HG03354 (cell line): ENCODE results near the gene S100PBP.

Source experiments
- ATAC-seq: cut with Tn5 transposase; IDR thresholded peaks from one replicate; pipeline ENCODE4 v1.9.1; 2021; ENCODE audit warnings: mild to moderate bottlenecking; ENCODE audit not compliant: unreplicated experiment, poor library complexity, severe bottlenecking

Gene S100PBP

GRCh38 chr1:32817815-32818786 is 648 bp downstream of the S100PBP start:
- peak; percentile 15 for ATAC-seq

DNA sequence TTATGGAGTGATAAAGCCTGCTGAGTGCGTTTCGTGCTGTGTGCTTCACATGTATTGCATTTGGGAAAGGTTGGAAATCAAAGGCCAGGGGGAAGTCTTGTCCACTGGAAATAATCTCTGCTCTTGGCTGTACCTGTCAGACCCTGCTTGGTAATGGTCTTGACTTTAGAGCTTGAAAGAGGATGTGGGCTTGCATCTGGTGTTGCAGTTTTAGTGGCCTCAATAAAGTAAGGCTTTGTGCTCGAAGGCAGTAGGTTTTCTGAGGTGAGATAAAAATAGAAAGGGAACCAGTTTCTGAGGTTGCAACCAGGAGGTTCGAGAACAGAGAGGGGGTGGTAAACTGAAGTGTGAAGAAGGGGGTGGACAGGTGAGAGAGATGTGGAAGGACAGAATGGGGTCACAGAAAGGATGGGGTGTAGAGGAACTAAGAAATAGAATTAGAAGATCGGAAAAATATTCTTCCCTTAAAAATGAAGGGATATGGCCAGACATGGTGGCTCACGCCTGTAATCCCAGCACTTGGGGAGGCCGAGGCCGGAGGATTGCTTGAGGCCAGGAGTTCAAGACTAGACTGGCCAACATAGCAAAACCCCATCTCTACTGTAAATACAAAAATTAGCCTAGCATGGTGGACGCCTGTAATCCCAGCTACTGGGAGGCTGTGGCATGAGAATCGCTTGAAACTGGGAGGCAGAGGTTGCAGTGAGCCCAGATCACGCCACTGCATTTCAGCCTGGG is 1.5 kb downstream of the S100PBP start:
- peak; percentile 35 for ATAC-seq

GRCh38 chr1:32825181-32825580 is 7.7 kb downstream of the S100PBP start:
- no peak for ATAC-seq

- ATAC-seq: no peak
Measured at GRCh38 chr1:32828341-32828740, 10.9 kb downstream of the S100PBP start.

DNA sequence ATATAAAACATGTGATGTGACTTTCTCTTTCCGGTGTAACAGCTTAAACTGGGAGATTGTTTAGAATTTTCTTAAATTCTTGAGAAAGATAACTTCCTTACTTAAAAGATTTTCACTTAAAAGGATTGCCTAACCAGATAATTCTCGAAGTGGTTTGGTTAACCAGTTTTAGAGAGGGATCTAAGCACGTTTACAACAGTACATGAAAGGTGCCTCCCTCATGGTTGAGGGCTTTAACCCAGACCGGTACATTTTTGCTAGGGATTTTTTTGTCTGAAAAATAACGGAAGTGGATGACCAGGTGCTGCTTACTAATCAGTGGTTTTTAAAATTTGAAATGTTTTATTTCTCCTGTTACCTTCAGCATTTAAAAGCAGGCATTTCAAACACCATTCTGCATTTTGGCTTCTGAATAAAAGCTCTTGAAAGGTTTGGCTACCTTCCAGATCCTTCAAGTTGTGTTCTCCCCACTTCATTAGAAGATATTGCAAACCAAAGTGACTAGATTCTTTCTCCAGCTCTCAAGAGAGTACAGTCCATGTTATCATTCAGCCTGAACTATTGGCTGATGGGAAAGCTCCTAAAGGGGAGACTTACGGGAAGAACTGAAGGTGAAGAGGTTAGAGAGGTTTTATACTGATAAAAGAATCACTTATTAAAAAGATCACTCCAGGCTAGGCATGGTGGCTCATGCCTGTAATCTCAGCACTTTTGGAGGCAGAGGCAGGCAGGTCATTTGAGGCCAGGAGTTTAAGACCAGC is 12.8 kb downstream of the S100PBP start:
- ATAC-seq: no peak

DNA sequence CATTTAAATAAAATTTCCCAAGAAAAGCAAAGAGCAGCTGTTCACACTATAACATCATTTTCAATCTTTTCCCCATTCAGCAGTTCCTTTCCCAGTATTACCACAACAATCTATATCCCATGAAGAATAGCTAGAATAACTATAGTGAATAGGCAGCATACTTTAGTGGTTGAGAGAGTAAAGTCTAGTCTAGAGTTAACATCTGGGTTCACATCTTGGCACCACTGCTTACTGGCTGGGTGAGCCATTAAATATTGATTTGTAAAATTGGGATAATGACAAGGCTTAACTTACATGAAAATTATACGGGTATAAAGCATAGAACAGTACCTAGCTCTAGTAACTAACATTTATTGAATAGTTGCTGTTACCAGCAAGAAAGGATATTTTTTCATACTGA is 14.4 kb downstream of the S100PBP start:
- no peak for ATAC-seq

DNA sequence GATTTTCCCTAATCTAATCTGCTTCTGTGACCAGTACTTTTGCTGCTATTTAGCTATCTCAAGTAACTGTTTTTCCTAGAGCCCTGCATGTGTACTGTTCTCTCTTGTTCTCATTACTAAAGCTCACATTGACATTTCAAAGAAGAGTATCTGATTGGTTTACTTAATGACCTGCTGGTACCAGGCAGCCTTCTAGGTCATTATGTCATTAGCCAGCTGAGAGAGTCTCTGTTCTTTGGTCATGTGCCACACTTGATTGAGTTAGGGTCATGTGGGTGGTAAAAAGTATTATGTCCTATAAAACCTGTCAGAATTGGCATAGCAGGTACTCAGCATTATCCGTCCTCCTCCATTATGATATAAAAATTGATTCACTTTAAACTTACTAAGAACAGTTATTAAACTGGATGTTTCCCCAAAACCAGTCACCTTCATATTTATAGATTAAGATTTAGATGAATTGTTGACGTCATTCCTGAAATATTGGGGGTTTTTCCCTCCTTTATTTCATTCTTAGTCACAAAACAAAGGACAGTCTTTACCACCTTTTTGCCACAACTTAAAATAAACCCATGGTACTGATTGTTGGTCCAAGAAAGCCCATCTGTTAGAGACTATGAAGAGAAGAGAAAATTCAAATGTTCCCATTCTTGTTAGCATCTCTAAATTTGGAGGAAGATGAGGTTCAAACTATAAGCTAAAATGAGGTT is 31.1 kb downstream of the S100PBP start:
- ATAC-seq: no peak

DNA sequence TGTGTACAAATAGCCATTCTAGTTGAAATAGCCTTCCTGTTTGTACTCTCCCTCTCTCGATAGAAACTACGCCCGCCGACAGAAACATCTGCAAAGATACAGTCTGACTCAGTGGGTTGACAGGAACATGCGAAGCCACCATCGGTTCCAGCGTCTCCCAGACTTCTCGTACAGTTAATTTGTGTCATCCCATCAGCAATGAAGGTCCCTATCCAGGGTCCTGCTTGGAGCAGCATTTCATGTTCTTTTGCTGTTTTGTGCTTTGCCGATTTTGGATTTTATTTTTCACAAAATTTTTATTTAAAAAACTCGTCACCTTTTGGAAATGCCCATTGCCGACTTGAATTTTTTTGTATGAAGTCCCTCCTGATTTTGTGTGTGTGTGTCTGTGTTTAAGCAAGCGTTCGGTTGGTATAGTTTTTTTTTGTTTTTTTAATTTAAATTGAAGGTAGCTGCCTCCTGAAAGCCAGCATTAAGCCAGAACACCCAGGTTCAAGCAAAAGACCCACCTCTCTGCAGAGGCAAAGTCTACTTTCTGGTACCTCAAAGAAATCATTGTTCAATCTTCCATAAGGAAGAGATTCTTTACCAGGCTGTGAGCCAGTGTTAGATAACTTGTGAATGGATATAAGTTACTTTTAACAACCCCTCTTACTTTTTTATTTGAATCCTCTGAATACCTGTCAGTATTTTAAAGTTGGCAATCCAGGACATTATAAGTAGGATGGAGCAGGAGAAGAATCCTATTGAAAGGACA is 38.6 kb downstream of the S100PBP start:
- ATAC-seq: no peak

DNA sequence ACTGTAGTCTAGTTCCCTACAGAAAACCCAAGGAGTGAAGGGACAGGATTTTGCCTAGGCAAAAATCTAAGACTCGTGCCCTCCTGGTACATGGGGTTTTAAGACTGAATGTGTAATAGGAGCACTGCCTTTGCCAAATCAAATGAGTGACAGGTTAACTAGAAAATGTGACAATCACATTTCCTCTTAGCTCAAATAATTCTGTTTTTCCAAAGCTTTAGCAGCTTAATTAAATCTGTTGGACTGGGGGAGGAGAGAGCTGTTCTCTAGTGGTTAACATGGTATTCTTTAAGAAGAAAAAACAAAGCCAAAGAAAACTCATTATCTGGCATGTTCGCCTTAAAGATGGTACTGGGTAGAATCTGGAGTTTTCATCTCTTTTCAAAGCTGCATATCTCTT is 40.7 kb downstream of the S100PBP start:
- ATAC-seq: no peak

DNA sequence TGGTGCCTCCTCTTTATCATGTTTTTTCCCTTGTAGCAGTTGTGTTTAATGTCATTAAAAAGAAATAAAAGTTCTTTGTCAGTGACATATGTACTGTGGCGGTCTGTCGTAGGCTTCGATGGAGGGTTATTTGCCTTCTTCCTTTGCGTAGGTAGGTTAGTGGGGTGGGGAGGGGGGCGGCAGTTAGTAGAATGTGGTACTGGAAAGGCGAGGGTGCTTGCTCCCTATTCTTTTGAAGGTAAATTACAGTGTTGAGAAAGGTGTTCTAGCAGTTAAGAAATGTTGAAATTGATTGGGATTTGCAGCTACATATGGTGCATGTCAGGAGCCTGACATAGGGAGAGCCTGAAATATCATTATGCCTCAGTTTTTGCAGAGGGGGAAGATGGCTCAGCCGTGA is 41.3 kb downstream of the S100PBP start:
- ATAC-seq: no peak

- no peak for ATAC-seq
Measured at GRCh38 chr1:32859915-32860314, 42.5 kb downstream of the S100PBP start.

DNA sequence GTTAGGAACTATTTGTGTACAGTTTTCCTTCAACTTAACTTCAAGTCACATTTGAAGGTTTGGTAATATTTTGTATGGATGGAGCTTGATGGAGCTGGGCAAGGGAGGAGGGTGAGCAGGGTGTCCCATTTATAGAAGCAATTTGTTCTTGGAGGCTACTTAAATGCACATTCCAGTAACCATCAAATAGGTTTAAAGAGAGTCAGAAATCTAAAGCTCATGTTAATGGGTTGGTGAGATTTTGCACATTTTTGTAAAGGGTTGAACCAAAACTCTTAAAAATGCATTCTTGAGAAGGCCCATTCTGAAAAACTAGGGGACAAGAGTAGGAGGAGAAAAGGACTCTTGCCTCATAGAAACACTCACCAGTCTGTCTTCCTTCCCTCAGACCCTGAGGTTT is 43.1 kb downstream of the S100PBP start:
- no peak for ATAC-seq

DNA sequence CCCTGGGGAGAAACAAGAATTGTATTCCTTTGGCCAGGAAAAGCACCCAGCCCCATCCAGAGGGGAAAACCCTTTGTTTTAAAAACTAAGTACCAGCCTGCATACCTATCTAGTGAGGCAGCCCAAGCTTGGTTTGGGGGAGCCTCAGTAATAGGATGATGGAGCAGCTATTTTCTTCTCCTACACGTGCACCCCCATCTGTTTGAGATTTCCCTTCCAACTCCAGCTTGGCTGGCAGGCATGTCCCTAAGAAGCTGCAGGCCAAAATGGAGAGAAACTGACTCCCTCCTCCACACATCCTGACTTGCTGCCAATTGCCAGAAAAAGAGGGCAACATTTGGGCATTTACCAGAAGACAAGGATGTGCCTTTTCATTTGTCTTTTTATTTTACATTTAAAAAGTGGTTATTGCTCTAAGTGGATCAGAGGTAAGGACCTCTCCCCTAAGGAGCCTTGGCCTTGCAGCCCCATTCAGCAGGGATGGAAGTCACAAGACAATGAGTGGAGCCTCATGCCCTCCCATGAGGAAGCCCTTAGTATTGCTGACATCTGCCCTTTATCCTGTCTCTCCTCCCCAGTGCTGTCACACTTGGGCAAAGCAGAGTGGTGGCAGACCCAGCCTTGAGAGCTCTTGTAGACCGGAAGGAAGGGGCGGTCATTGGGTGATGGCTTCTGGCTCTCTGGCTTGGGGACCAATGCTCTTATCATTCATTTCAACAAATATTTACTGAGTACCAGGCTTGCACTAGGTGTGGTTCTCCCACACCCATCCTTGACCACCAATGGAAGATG is 44.6 kb downstream of the S100PBP start:
- no peak for ATAC-seq

DNA sequence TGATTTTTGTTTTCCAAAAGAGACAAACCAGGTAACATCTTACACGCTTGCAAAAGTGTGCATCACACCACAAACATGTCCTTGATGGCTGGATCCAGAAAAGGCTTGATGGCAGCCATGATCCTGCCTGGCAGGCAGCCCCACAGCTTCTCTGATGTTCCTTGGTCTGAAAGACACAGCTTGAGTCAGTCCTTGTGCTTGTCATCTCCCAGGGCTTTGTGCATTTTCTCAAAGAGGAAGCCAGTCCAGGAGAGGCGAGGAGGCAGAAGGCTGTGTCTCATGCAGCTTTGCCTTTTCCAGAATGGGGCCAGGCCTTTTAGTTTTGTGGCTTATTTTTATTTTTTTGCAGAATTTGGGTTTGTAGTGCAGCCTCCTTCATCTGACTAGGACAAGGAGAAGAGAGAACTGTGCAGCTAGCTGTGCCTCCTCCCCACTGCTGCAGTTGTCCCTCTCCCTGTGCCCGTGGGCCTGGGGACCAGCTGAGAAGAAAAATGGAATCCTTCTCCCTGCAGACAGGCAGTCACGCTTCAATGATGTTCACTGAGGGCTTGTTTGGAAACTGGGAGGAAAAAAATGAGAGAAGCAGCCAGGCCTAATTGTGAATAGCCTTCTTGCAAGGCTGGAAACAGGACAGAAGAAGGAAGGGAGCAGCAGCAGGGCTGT is 45.9 kb downstream of the S100PBP start:
- no peak for ATAC-seq

- no peak for ATAC-seq
Measured at GRCh38 chr1:32863881-32864245, 46.4 kb downstream of the S100PBP start.

- ATAC-seq: no peak
Measured at GRCh38 chr1:32864375-32865019, 47.0 kb downstream of the S100PBP start.

- no peak for ATAC-seq
Measured at GRCh38 chr1:32865639-32866405, 48.4 kb downstream of the S100PBP start.
